Body of pancreas (tissue), 4 donors: ENCODE measurements around the gene PRPH2.

Experiments used
- POLR2A ChIP-seq, 3 donors: fragments of 450-650 bp; IDR thresholded peaks; one replicate each; pipeline ENCODE4 v1.6.1; 2016; ENCODE audit warnings: antibody characterized with exemption in 3 of 3, mild to moderate bottlenecking in 2 of 3
- TF ChIP-seq, protein P1 (sequence below), 7 experiments: fragments of 450-650 bp in 4 of 7; fragments of 200-600 bp in 3 of 7; sonication (generic) in 3 of 7; IDR thresholded peaks; one replicate each; pipeline ENCODE4 v1.5.1; 2016 to 2019; ENCODE audit warnings: antibody characterized with exemption in 7 of 7

- TF ChIP-seq POLR2A (IDR thresholded peaks at IDR 0.05) = no peak
- TF ChIP-seq, protein P1, sequence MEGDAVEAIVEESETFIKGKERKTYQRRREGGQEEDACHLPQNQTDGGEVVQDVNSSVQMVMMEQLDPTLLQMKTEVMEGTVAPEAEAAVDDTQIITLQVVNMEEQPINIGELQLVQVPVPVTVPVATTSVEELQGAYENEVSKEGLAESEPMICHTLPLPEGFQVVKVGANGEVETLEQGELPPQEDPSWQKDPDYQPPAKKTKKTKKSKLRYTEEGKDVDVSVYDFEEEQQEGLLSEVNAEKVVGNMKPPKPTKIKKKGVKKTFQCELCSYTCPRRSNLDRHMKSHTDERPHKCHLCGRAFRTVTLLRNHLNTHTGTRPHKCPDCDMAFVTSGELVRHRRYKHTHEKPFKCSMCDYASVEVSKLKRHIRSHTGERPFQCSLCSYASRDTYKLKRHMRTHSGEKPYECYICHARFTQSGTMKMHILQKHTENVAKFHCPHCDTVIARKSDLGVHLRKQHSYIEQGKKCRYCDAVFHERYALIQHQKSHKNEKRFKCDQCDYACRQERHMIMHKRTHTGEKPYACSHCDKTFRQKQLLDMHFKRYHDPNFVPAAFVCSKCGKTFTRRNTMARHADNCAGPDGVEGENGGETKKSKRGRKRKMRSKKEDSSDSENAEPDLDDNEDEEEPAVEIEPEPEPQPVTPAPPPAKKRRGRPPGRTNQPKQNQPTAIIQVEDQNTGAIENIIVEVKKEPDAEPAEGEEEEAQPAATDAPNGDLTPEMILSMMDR (IDR thresholded peaks at IDR 0.05) = no peak
These were observed 20.2 kb downstream of the PRPH2 start for GRCh38 chr6:42702200-42702599.
